Measurements from ENCODE around the gene CCDC71L.

Gene CCDC71L

GRCh38 chr7:106623315-106623660, 37.7 kb downstream of the CCDC71L start:
- no peak for DNase-seq

DNA sequence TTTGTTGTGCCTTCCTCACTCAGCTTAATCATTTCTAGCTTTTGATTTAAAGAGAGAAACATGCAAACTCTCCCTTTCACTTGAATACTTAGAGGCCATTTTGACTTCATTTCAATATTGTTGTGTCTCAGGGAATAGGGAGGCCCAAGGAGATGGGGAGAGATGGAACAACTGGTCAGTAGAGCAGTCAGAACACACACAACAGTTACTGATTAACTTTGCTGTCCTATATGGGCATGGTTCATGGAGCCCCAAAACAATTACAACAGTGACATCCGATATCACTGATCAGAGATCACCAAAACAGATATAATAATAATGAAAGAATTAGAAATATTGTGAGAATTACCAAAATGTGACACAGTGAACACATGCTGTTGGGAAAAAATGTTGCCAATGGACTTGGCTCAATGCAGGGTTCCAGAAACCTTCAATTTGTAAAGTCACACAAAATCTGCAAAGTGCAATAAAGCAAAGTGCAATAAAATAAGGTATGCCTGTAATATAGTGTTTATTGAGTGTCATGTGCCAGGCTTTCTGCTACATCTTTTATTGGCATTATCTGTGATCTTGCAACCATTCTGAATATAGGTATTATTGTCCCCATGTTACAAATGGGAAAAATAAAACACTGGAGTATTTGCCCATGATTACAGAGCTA, 38.2 kb downstream of the CCDC71L start:
- no peak for DNase-seq

DNA sequence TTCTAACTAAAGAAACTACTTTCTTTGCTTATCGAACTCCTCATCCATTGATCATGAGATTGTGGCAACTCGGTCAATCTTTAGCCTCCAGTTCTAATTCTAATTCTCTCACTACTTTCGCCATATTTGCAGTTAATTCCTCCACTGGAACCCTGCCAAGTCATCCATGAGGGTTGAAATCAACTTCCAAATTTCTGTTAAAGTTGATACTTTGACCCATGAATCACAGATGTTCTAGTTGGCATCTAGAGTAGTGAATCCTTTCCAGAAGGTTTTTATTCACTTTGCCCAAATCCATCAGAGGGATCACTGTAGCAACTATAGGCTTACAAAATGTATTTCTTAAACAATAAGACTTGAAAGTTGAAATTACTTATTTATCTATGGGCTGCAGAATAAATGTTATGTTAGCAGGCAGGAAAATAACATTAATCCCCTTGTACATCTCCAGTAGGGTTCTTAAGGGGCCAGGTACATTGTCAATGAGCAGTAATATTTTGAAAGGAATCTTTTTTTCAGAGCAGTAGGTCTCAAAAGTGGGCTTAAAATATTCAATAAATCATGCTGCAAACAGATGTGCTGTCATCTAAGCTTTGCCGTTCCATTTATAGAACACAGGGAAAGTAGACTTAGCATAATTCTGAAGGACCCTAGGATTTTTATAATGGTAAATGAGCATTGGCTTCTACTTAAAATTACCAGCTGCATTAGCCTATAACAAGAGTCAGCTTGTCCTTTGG, 39.4 kb downstream of the CCDC71L start:
- DNase-seq: no peak

DNA sequence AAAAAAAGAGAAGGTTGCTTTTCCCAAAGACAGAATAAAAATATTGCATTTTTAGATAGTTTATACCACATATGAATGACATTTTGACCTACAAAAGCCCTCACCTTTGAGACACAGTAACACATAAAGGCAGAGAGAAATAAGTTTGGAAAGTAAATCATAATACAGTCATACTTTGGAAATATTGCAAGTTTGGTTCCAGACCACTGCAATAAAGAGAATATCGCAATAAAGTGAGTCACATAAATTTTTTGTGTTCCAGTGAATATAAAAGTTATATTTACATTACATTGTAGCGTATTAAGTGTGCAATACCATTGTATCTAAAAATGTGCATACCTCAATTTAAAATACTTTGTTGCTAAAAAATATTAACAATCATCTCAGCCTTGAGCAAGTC, 40.3 kb downstream of the CCDC71L start:
- DNase-seq: no peak

DNA sequence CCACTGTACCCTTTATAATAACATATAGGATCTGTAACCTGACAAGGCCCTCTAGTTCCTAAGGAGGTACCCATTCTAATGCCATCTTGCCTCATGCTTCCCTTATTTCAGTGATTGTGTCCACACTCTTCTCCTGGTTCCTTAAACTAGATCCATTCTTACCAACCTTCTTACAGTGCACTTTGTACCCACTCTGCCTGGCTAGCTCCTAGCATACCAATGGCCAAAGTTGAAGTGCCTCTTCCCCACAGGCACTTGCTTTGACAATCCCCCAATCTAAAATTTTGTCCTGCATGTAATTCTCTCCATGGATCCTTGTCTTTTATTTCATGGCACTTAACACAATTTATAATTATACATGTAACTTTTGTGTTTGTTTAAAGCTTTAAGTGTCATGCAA, 40.9 kb downstream of the CCDC71L start:
- DNase-seq: no peak

GRCh38 chr7:106619213-106619612, 41.7 kb downstream of the CCDC71L start:
- no peak for DNase-seq

GRCh38 chr7:106618480-106618879, 42.5 kb downstream of the CCDC71L start:
- DNase-seq: no peak

DNA sequence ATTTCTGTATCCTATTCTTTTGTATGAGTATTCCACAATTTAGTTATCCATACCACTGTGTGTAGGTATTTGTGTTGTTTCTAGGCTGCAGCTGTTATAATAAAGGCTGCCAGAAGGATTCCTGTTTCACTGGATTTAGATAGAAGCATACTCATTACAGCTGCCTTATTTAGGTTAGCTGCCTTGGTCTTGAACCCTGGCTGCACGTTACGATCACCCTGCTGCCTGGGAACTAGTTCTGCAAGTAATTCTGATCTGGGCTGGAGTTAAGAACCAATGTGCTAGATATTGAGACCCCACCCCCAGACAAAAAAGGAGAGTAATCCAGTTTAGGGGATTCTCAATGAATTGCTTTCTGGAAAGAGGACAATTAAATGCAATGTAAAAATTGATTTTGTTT, 43.1 kb downstream of the CCDC71L start:
- DNase-seq: no peak

- DNase-seq: no peak
Measured at GRCh38 chr7:106616708-106617051, 44.3 kb downstream of the CCDC71L start.

DNA sequence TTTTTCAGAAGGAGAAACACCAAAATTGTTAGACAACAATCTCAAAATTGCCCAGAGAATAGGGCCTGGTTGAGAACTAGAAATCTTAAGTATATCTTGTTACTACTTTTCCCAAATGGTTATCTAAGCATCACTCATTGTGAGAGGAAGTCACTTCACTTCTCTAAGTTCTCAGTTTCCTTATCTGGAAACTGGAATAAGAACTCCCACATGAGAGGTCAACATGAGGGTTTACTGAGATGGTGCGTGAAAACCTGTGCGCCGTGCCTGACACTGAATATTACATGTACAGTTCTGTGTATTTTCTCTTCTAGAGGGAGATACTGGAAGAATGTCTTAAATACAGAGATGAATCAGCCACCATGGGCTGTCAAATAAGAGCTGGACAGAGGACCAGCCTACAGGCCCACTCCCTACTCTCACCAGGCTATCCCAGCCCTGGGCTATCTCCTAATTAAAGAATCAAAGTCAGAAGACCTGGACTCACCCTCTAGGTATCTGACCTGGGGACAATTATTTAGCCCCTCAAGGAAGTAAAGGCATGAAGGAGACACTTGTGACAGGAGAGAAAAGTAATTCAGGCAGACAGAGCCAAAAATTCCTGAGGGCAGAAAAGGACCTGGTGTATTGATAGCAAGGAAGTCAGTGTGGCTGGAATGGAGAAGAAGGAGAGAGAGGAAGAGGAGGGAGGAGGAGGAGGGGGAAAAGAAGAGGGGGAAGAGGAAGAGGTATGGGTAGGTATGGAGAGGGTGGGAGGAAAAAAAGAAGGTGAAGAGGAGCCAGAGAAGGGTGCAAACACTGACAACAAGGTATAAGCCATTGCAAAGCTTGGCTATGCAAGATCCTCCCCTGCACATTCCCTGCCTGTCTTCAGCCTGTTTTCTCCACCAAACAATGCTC, 44.9 kb downstream of the CCDC71L start:
- DNase-seq: no peak

DNA sequence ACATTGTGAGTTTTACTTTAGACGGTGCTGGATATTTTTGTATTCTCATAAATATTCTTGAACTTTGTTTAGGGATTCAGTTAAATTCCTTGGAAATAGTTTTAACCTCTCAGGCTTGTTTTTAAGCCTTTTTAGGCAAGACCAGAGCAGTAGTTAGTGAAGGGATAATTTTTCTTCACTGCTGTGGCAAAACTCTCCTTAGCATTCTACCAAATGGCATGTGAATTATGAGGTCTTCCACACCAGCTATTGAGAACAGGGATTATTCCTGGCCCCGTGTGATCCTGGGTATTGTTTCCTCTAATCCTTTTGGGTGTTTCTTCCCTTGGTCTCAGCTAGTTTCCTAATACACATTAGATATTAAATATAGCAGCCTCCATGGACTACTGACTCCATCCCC, 46.2 kb downstream of the CCDC71L start:
- no peak for DNase-seq

DNA sequence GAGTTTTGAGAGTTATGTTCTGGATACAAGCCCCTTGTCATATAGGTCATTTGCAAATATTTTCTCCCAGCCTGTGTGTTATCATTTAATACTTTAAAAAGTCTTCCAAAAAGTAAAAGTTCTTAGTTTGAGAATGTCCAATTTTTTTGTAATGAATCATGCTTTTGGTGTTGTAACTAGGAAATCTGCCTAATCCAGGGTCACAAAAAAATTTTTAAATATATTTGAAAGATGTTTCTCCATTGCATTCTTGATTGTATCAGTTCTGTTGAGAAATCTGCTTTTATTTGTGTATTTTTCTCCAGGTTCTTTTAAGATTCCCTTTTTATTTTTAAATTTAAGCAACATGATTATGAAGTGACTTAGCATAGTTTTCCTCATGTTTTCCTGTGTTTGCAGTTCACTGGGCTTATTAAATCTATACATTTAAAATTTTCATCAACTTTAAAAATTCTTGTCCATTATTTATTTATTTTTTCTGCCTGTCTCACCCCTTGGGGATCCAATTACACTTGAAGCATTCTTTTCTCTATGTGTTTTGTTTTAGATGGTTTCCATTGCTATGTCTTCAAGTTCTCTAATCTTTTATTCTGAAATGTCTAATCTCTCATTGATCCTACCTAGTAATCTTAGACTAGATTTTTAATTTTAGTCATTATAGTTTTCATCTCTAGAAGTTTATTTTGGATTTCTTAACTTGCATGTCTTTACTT, 47.0 kb downstream of the CCDC71L start:
- no peak for DNase-seq

DNA sequence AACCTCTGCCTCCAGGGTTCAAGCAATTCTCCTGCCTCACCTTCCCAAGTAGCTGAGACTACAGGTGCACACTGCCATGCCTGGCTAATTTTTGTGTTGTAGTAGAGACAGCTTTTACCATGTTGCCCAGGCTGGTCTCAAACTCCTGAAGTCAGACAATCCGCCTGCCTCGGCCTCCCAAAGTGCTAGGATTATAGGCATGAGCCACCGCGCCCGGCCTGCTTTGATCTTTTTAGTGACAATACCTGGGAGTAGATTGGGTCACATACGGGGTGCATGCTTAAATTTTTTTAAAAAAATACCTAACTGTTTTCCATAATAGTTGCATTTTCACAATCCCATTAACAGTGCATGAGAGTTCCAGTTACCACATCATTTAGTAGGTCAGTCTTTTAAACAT, 47.7 kb downstream of the CCDC71L start:
- DNase-seq: no peak

DNA sequence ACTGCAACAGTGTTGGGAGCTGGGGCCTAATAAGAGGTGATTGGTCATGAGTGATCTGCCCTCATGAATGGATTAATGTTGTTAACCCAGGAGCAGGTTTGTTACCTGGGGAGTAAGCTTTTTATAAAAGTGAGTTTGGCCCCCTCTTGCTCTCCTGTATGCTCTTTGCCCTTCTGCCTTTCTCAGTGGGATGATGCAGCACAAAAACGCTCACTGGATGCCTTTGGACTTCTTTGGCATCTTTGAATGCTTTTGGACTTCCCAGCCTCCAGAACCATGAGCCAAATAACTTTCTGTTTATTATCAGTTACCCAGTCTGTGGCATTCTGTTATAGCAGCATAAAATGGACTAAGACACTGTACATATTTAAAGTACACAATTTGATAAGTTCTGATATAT, 48.5 kb downstream of the CCDC71L start:
- no peak for DNase-seq

- DNase-seq: no peak
Measured at GRCh38 chr7:106611911-106612310, 49.0 kb downstream of the CCDC71L start.

DNA sequence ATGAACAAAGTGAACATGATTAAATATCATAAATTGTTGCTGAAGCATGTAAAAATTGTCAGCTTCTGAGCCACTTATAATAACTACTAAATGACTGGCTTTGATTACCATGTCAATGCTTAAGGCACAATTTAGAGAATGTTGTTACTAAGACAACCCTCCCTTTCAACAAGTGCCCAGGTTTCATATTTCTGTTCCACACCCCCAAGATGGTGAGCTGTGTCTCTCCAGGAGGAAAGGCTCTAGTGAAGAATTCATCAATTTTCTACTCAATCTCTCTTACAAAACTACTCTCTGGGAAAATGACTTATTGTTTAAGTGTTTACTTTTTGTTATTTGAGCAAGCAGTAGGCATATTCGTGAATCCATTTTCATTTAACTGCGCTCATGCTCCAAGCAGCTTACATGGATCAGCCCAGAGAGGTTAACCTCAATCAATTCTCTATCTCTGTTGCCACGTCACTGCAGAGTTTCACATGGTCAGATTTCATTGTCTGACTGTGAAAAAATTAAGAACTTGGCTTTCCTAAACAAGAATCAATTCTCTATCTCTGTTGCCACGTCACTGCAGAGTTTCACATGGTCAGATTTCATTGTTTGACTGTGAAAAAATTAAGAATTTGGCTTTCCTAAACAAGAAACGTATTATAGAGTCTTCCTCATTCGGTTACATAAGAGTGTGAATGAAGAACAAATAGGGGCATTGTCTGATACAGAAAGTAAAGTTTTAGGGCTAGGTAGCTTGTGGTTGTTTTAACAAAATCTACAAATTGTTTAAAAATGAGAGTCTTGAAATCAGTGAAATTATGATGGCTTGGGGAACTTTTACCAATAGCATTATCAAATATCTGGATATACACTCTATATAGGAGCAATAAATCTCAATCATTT, 49.7 kb downstream of the CCDC71L start:
- DNase-seq: no peak

DNA sequence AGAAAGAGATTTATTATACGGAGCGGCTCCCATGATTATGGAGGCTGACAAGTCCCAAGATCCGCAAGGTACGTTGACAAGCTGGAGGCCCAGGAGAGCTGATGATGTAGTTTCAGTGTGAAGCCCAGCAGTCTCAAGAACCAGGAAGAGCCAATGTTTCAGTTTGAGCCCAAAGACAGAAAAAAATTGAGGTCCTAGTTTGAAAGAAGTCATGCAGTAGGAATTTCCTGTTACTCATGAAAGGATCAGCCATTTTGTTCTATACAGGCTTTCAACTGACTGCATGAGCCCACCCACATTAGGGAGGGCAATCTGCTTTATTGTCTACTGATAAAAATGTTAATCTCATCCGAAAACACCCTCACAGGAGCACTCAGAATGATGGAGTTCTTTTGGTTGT, 51.5 kb downstream of the CCDC71L start:
- no peak for DNase-seq

DNA sequence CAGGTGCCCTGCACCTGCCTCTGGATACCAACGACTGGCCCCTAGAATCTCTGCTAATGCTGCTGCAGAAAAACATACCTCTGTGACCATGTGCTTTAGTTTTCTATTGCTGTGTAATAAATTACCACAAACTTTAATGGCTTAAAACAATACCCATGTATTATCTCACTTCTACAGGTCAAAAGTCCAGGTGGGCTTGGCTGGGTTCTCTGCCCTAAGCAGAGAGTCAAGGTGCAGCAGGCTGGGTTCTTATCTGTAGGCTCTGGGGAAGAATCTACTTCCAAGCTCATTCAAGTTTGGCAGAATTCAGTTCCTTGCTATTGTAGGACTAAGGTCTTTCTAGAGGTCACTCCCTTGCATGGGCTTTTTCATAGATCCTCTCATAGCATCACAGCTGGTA, 52.3 kb downstream of the CCDC71L start:
- DNase-seq: no peak
